GM12878 (cell line): ENCODE data around the gene TP73. TPM values are rescaled to one million over a fixed set of nuclear protein-coding genes. Genes with fewer than 3 reads are reported as not detected.

Experiments used
- ATAC-seq: fragments of 200-7000 bp; cut with Tn5 transposase; 3 replicates; pipeline ENCODE4 v1.9.1; 2020; ENCODE audit warnings: mild to moderate bottlenecking, moderate library complexity
- BruUV-seq: library from RNA; stranded (reverse); fragments of 400-500 nt; replicated peaks from 2 replicates; lab custom pipeline; 2021; lab: Mats Ljungman, UMichigan
- CTCF ChIA-PET: fragments of 300-600 bp; sonication (Branson Sonifier 250); formaldehyde crosslinking; extraction: SDS; loops from one replicate; lab custom pipeline; 2021; ENCODE audit warnings: inconsistent platforms; lab: Yijun Ruan, JAX
- POLR2A ChIA-PET: fragments of 350-600 bp; formaldehyde crosslinking; extraction: SDS; loops from one replicate; lab custom pipeline; 2021; ENCODE audit warnings: inconsistent platforms; lab: Charles Lee
- RAD21 ChIA-PET: fragments of 300-600 bp; sonication (Branson Sonifier 250); formaldehyde crosslinking; loops from one replicate; lab custom pipeline; 2023; ENCODE audit warnings: antibody characterized with exemption; ENCODE audit not compliant: unreplicated experiment; lab: Charles Lee
- SMC1A ChIA-PET: fragments of 300-600 bp; sonication (Branson Sonifier 250); formaldehyde crosslinking; loops from one replicate; lab custom pipeline; 2023; ENCODE audit not compliant: unreplicated experiment, uncharacterized antibody; lab: Charles Lee
- DNase-seq: peaks from one replicate; pipeline ENCODE4 v3.0.0-alpha.2; 2011; ENCODE audit warnings: low read depth, low spot score
- FAIRE-seq: peaks from 3 replicates; lab custom pipeline; 2011; peaks lifted over from hg19 to GRCh38; lab: Jason Lieb, UNC
- H2AFZ ChIP-seq: 2 replicates; pipeline ENCODE4 v1.6.0; 2011; ENCODE audit warnings: low read depth, low read length, control low read depth; ENCODE audit not compliant: control insufficient read depth
- H3K27ac ChIP-seq: 2 replicates; pipeline ENCODE4 v1.5.1; 2011; ENCODE audit warnings: control low read depth; ENCODE audit not compliant: control insufficient read depth, insufficient read depth
- H3K27me3 ChIP-seq, 2 experiments: replicated peaks in 1 of 2; 2 replicates each; pipeline versions ENCODE4 v1.6.0 to v1.6.1; 2011; ENCODE audit warnings: low read length in 1 of 2; ENCODE audit not compliant: control insufficient read depth in 2 of 2, insufficient read depth in 2 of 2
- H3K36me3 ChIP-seq, 2 experiments: 2 replicates each; pipeline ENCODE4 v1.5.1; 2011; ENCODE audit warnings: low read length in 1 of 2; ENCODE audit not compliant: control insufficient read depth in 2 of 2, insufficient read depth in 2 of 2
- H3K4me1 ChIP-seq: 2 replicates; pipeline ENCODE4 v1.6.1; 2011; ENCODE audit warnings: mild to moderate bottlenecking, low read length, moderate library complexity, mixed read lengths; ENCODE audit not compliant: control insufficient read depth, insufficient read depth
- H3K4me2 ChIP-seq: 2 replicates; pipeline ENCODE4 v1.6.0; 2011; ENCODE audit warnings: control low read depth; ENCODE audit not compliant: control insufficient read depth, insufficient read depth
- H3K4me3 ChIP-seq: fragments of 200-600 bp; sonication (generic); 2 replicates; pipeline ENCODE4 v1.5.1; 2016
- H3K79me2 ChIP-seq: 2 replicates; pipeline ENCODE4 v1.6.0; 2011; ENCODE audit warnings: low read length; ENCODE audit not compliant: control insufficient read depth, insufficient read depth
- H3K9ac ChIP-seq: 2 replicates; pipeline ENCODE4 v1.8.0; 2011; ENCODE audit warnings: low read length, control low read depth, mixed read lengths; ENCODE audit not compliant: control insufficient read depth, insufficient read depth
- H3K9me3 ChIP-seq: replicated peaks from 3 replicates; pipeline ENCODE4 v1.5.1; 2011; ENCODE audit warnings: mild to moderate bottlenecking, low read length; ENCODE audit not compliant: control insufficient read depth, insufficient read depth
- H4K20me1 ChIP-seq: 2 replicates; pipeline ENCODE4 v1.6.0; 2011; ENCODE audit not compliant: control insufficient read depth, insufficient read depth
- CEBPB ChIP-seq, 2 experiments: fragments of 150-350 bp in 1 of 2; IDR thresholded peaks; 2 replicates each; pipeline ENCODE4 v1.6.1; 2012 to 2014; ENCODE audit warnings: low read depth in 2 of 2, low read length in 2 of 2, borderline replicate concordance in 1 of 2, inconsistent platforms in 1 of 2
- EED ChIP-seq: sonication (generic); IDR thresholded peaks from 2 replicates; pipeline ENCODE4 v1.6.1; 2016; ENCODE audit warnings: antibody characterized with exemption, low read depth
- HDAC2 ChIP-seq: fragments of 200-600 bp; sonication (generic); IDR thresholded peaks from 2 replicates; pipeline ENCODE4 v1.6.1; 2017
- MAX ChIP-seq: IDR thresholded peaks from 2 replicates; pipeline ENCODE4 v1.6.1; 2012; ENCODE audit warnings: low read depth, low read length, improper control_type of control experiment
- MLLT1 ChIP-seq: fragments of 450-650 bp; IDR thresholded peaks from 2 replicates; pipeline ENCODE4 v1.6.1; 2016; ENCODE audit warnings: mild to moderate bottlenecking
- MTA2 ChIP-seq: fragments of 450-650 bp; IDR thresholded peaks from 2 replicates; pipeline ENCODE4 v1.6.1; 2016; ENCODE audit warnings: low read depth, mild to moderate bottlenecking, moderate library complexity
- TCF7 ChIP-seq: IDR thresholded peaks from 2 replicates; pipeline ENCODE4 v1.6.1; 2014; ENCODE audit warnings: antibody characterized with exemption, borderline replicate concordance
- USF1 ChIP-seq: IDR thresholded peaks from 2 replicates; pipeline ENCODE4 v1.6.1; 2011; ENCODE audit warnings: borderline replicate concordance, low read depth, mild to moderate bottlenecking, moderate library complexity, mixed read lengths, low read length; ENCODE audit not compliant: insufficient read depth; ENCODE audit errors: extremely low read length
- YY1 ChIP-seq: IDR thresholded peaks from 2 replicates; pipeline ENCODE4 v1.6.1; 2011; ENCODE audit warnings: low read depth, mild to moderate bottlenecking, low read length
- ZNF24 ChIP-seq: fragments of 450-650 bp; IDR thresholded peaks from 2 replicates; pipeline ENCODE4 v1.6.1; 2017; ENCODE audit warnings: antibody characterized with exemption, mild to moderate bottlenecking
- WGBS: methylation state at CpG from one replicate; pipeline ENCODE4 v1.1.6; 2016; ENCODE audit warnings: low lambda C conversion rate; ENCODE audit not compliant: insufficient replicate concordance, insufficient coverage; ENCODE audit errors: missing lambda C conversion rate; 5-methylcytosine and 5-hydroxymethylcytosine counted together
- in situ Hi-C: fragments of 300-500 bp; cut with MboI; formaldehyde crosslinking; loops from 9 replicates; pipeline ENCODE4 v1.14.3; 2018; ENCODE audit warnings: mixed read lengths
- intact Hi-C: fragments of 100-400 bp; cut with micrococcal nuclease; formaldehyde crosslinking; loops from one replicate; pipeline ENCODE4 v1.14.2; 2022; ENCODE audit not compliant: unreplicated experiment
- polyA plus RNA-seq, 11 experiments: library from polyadenylated mRNA; depleted of rRNA in 4 of 11; unstranded in 6 of 11; stranded (reverse) in 5 of 11; fragments of >200 nt; fragmentation: Nextera tagmentation in 4 of 11; fragmentation: Illumina TruSeq in 1 of 11; extraction: Ambion mirVana in 4 of 11; extraction: Trizol in 1 of 11; gene quantifications; 1 replicate in 1 of 11; 2 replicates in 10 of 11; pipeline versions ENCODE4 v1.2.1 to v1.2.3, GENCODE V29; 2011 to 2016; ENCODE audit warnings: inconsistent platforms in 2 of 11, missing spikeins in 2 of 11, low read depth in 1 of 11
- total RNA-seq, 4 experiments: library from RNA; depleted of rRNA in 3 of 4; stranded (reverse); fragments of >200 nt in 3 of 4; fragmentation: Illumina TruSeq in 1 of 4; extraction: Trizol in 1 of 4; gene quantifications; 2 replicates each; pipeline versions ENCODE4 v1.2.1 to v1.2.3, GENCODE V29; 2013 to 2021
- TF ChIP-seq, protein P1 (sequence below): fragments of 450-650 bp; IDR thresholded peaks from 2 replicates; pipeline ENCODE4 v1.6.1; 2018; ENCODE audit warnings: borderline replicate concordance, mild to moderate bottlenecking; ENCODE audit not compliant: partially characterized antibody
- TF ChIP-seq, protein P2 (sequence below): IDR thresholded peaks from 2 replicates; pipeline ENCODE4 v1.6.1; 2012; ENCODE audit warnings: improper control_type of control experiment, low read depth, low read length; ENCODE audit not compliant: insufficient replicate concordance

The TP73 gene
- total and polyA plus RNA-seq, 10 of the 15 experiments (the other 5 are each of a cell fraction or from before 2014, with no cell fraction given): 0.08 to 54.2 (median 14.9) TPM

- Histone ChIP-seq H3K9me3 (no peaks in the 10 kb centered on the region), H3K27me3 (peaks cover 2 to 8% of the 10 kb centered on the region in 2 experiments; a peak in 3 of 4 replicates), H4K20me1 (no peaks in the 10 kb centered on the region), H3K4me3 (no peak overlapping the region), H3K9ac (no peak overlapping the region), H3K36me3 (no peaks in the 10 kb centered on the region), H3K4me1 (no peaks in the 10 kb centered on the region), H3K27ac (no peak overlapping the region), H2AFZ (no peak overlapping the region), H3K4me2 (no peak overlapping the region), H3K79me2 (no peaks in the 10 kb centered on the region)
- CTCF ChIA-PET: interaction anchor here (0.8 to 1.0 kb wide), 2 partner anchors 8 to 12 kb away, joined by 3 read pairs; no protein-coding TSS in a partner anchor
- WGBS: 48% methylated on average over 21 of the region's 23 CpGs
- SMC1A ChIA-PET: no interaction called here
- intact Hi-C loops (no loop called here), in situ Hi-C loops (no loop called here)
- no TSS peak for BruUV-seq
- FAIRE-seq: no peak
- DNase-seq: no peak
- ATAC-seq: no peak
- POLR2A ChIA-PET: no interaction called here
- RAD21 ChIA-PET: no interaction called here
- no peak for TF ChIP-seq ZNF24
- TF ChIP-seq TCF7: no peak
- TF ChIP-seq, protein P1, sequence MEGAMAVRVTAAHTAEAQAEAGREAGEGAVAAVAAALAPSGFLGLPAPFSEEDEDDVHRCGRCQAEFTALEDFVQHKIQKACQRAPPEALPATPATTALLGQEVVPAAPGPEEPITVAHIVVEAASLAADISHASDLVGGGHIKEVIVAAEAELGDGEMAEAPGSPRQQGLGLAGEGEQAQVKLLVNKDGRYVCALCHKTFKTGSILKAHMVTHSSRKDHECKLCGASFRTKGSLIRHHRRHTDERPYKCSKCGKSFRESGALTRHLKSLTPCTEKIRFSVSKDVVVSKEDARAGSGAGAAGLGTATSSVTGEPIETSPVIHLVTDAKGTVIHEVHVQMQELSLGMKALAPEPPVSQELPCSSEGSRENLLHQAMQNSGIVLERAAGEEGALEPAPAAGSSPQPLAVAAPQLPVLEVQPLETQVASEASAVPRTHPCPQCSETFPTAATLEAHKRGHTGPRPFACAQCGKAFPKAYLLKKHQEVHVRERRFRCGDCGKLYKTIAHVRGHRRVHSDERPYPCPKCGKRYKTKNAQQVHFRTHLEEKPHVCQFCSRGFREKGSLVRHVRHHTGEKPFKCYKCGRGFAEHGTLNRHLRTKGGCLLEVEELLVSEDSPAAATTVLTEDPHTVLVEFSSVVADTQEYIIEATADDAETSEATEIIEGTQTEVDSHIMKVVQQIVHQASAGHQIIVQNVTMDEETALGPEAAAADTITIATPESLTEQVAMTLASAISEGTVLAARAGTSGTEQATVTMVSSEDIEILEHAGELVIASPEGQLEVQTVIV: no peak
- TF ChIP-seq USF1: no peak
- TF ChIP-seq MAX: no peak
- TF ChIP-seq MTA2: no peak
- no peak for TF ChIP-seq EED
- TF ChIP-seq, protein P2, sequence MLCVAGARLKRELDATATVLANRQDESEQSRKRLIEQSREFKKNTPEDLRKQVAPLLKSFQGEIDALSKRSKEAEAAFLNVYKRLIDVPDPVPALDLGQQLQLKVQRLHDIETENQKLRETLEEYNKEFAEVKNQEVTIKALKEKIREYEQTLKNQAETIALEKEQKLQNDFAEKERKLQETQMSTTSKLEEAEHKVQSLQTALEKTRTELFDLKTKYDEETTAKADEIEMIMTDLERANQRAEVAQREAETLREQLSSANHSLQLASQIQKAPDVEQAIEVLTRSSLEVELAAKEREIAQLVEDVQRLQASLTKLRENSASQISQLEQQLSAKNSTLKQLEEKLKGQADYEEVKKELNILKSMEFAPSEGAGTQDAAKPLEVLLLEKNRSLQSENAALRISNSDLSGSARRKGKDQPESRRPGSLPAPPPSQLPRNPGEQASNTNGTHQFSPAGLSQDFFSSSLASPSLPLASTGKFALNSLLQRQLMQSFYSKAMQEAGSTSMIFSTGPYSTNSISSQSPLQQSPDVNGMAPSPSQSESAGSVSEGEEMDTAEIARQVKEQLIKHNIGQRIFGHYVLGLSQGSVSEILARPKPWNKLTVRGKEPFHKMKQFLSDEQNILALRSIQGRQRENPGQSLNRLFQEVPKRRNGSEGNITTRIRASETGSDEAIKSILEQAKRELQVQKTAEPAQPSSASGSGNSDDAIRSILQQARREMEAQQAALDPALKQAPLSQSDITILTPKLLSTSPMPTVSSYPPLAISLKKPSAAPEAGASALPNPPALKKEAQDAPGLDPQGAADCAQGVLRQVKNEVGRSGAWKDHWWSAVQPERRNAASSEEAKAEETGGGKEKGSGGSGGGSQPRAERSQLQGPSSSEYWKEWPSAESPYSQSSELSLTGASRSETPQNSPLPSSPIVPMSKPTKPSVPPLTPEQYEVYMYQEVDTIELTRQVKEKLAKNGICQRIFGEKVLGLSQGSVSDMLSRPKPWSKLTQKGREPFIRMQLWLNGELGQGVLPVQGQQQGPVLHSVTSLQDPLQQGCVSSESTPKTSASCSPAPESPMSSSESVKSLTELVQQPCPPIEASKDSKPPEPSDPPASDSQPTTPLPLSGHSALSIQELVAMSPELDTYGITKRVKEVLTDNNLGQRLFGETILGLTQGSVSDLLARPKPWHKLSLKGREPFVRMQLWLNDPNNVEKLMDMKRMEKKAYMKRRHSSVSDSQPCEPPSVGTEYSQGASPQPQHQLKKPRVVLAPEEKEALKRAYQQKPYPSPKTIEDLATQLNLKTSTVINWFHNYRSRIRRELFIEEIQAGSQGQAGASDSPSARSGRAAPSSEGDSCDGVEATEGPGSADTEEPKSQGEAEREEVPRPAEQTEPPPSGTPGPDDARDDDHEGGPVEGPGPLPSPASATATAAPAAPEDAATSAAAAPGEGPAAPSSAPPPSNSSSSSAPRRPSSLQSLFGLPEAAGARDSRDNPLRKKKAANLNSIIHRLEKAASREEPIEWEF: no peak
- TF ChIP-seq YY1: no peak
- no peak for TF ChIP-seq MLLT1
- no peak for TF ChIP-seq HDAC2
- no peak for TF ChIP-seq CEBPB (IDR thresholded peaks at IDR 0.05; ENCODE audit: borderline replicate concordance in 1 of 2, low read depth in 2 of 2, low read length in 2 of 2)
These were observed 45.3 kb upstream of the TP73 start for GRCh38 chr1:3606779-3607702.
